Measurements from ENCODE around the gene UXT. TPM values are rescaled to one million over a fixed set of nuclear protein-coding genes. Genes with fewer than 3 reads are reported as not detected.

UXT gene
- total and polyA plus RNA-seq, 3 experiments from 2014 or later: 159 to 286 (median 168) TPM

DNA sequence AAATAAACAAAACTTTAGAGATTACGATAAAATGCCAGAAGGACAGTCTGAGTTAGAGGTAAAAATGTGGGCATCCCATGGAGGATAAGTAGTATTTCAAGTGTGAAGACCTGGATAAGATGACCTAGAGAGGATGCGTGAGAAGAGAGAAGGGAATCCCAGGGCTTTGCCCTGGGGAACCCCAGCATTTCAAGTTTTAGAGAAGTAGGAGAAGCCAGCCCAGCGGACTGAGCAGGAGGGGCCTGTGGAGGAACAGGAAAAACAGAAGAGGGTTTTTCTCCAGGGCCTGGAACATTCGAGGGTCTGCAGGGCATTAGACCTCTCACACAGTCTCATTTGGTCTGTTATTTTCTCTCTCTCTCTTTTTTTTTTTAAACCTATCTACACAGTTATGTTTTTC lies 26.3 kb downstream of the UXT start:
- peak overlapping the region in 1 of 8 donors; percentile 9 for H3K27ac Mint-ChIP-seq
- peaks cover 7 to 19% (median 9%) of the 10 kb centered on the region in 3 donors for H3K4me1 Mint-ChIP-seq
- Histone ChIP-seq H3K4me3 (ENCODE audit: low read length) (no peak overlapping the region), H3K27me3 (ENCODE audit: insufficient read depth, low read length, poor library complexity, severe bottlenecking) (no peaks in the 10 kb centered on the region), H3K9me3 (ENCODE audit: low read length) (no peaks in the 10 kb centered on the region), H3K36me3 (ENCODE audit: insufficient read depth, low read length) (no peaks in the 10 kb centered on the region), H3K27ac (ENCODE audit: low read depth, low read length) (no peak overlapping the region), H3K4me1 (ENCODE audit: insufficient read depth, low read length) (peaks cover 19% of the 10 kb centered on the region)
- peak overlapping the region in 1 of 7 donors; percentile 12 for H3K4me3 Mint-ChIP-seq
- H3K36me3 Mint-ChIP-seq: peaks cover 0 to 17% (median 0%) of the 10 kb centered on the region in 3 donors
- H3K9me3 Mint-ChIP-seq: no peaks in the 10 kb centered on the region
- no peak for DNase-seq
- POLR2A ChIA-PET: no interaction called here
- peaks cover 0 to 3% of the 10 kb centered on the region in 2 donors for H3K27me3 Mint-ChIP-seq
- CTCF ChIA-PET: no interaction called here

DNA sequence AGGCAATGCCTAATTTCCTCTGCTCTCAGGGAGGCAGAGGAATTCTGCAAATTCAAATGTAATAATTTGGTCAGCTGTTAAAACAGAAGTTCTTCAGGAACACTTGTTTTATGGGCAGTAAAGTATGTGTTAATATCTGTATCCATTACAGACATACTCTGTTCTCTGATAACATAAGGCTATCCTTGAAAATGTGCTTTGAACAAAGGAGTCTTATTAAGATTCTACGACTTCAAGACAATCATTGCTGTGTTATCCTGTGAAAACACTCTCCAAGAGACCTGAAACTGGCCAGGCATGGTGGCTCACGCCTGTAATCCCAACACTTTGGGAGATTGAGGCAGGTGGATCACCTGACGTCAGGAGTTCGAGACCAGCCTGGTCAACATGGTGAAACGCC lies 27.3 kb downstream of the UXT start:
- no peak overlapping the region for H3K4me3 Mint-ChIP-seq
- H3K27me3 Mint-ChIP-seq: peaks cover 0 to 3% of the 10 kb centered on the region in 2 donors
- H3K36me3 Mint-ChIP-seq: peaks cover 0 to 8% (median 0%) of the 10 kb centered on the region in 3 donors
- POLR2A ChIA-PET: no interaction called here
- H3K27ac Mint-ChIP-seq: no peak overlapping the region
- Histone ChIP-seq H3K4me3 (ENCODE audit: low read length) (no peak overlapping the region), H3K4me1 (ENCODE audit: insufficient read depth, low read length) (peaks cover 19% of the 10 kb centered on the region), H3K9me3 (ENCODE audit: low read length) (no peaks in the 10 kb centered on the region), H3K27ac (ENCODE audit: low read depth, low read length) (no peak overlapping the region), H3K36me3 (ENCODE audit: insufficient read depth, low read length) (no peaks in the 10 kb centered on the region), H3K27me3 (ENCODE audit: insufficient read depth, low read length, poor library complexity, severe bottlenecking) (no peaks in the 10 kb centered on the region)
- H3K4me1 Mint-ChIP-seq: peaks cover 7 to 19% (median 9%) of the 10 kb centered on the region in 3 donors
- CTCF ChIA-PET: no interaction called here
- no peaks in the 10 kb centered on the region for H3K9me3 Mint-ChIP-seq
- DNase-seq: no peak

- Histone ChIP-seq H3K27me3 (ENCODE audit: insufficient read depth, low read length, poor library complexity, severe bottlenecking) (no peaks in the 10 kb centered on the region), H3K27ac (ENCODE audit: low read depth, low read length) (no peak within 1 kb of the TSS), H3K9me3 (ENCODE audit: low read length) (no peaks in the 10 kb centered on the region), H3K4me1 (ENCODE audit: insufficient read depth, low read length) (peaks cover 11% of the 10 kb centered on the region), H3K36me3 (ENCODE audit: insufficient read depth, low read length) (no peaks in the 10 kb centered on the region), H3K4me3 (ENCODE audit: low read length) (peak within 1 kb of the TSS; percentile 50)
- POLR2A ChIA-PET: no interaction called here
- Mint-ChIP-seq H3K36me3 (peaks cover 0 to 2% (median 0%) of the 10 kb centered on the region in 3 donors), H3K27ac (peak within 1 kb of the TSS in 5 of 8 donors; percentile 43 to 93 (median 76)), H3K4me3 (peak within 1 kb of the TSS; percentile 4 to 79 (median 60)), H3K4me1 (peaks cover 7 to 17% (median 9%) of the 10 kb centered on the region in 3 donors), H3K9me3 (no peaks in the 10 kb centered on the region), H3K27me3 (no peaks in the 10 kb centered on the region)
- peak in 1 of 5 donors; percentile 28 for DNase-seq
- CTCF ChIA-PET: interaction anchor here (1.0 kb wide), 1 partner anchor 17 kb away, joined by 3 read pairs; no protein-coding TSS in a partner anchor
Measured at GRCh38 chrX:47629419-47630200, 29.4 kb downstream of the UXT start, which contains the start of gene CFP. CFP (minus strand) TSS chrX:47629930; CDS start chrX:47629844, 86 bp downstream.

GRCh38 chrX:47628982-47629381 lies 30.0 kb downstream of the UXT start:
- no peak overlapping the region for H3K4me3 ChIP-seq (ENCODE audit: low read length)
- no peaks in the 10 kb centered on the region for H3K27me3 ChIP-seq (ENCODE audit: insufficient read depth, low read length, poor library complexity, severe bottlenecking)
- Mint-ChIP-seq H3K4me1 (peaks cover 9 to 21% (median 10%) of the 10 kb centered on the region in 3 donors), H3K9me3 (no peaks in the 10 kb centered on the region), H3K36me3 (peaks cover 0 to 2% (median 0%) of the 10 kb centered on the region in 3 donors), H3K27me3 (peaks cover 3 to 4% of the 10 kb centered on the region in 2 donors), H3K27ac (peak overlapping the region in 1 of 8 donors; percentile 21), H3K4me3 (peak overlapping the region in 4 of 7 donors; percentile 20 to 70 (median 50))
- H3K9me3 ChIP-seq (ENCODE audit: low read length): no peaks in the 10 kb centered on the region
- H3K36me3 ChIP-seq (ENCODE audit: insufficient read depth, low read length): no peaks in the 10 kb centered on the region
- no peak overlapping the region for H3K27ac ChIP-seq (ENCODE audit: low read depth, low read length)
- ChIA-PET POLR2A (no interaction called here), CTCF (interaction anchor here (0.8 to 1.0 kb wide), 2 partner anchors 18 to 108 kb away, joined by 3 read pairs; no protein-coding TSS in a partner anchor)
- DNase-seq: no peak
- peaks cover 6% of the 10 kb centered on the region for H3K4me1 ChIP-seq (ENCODE audit: insufficient read depth, low read length)

DNA sequence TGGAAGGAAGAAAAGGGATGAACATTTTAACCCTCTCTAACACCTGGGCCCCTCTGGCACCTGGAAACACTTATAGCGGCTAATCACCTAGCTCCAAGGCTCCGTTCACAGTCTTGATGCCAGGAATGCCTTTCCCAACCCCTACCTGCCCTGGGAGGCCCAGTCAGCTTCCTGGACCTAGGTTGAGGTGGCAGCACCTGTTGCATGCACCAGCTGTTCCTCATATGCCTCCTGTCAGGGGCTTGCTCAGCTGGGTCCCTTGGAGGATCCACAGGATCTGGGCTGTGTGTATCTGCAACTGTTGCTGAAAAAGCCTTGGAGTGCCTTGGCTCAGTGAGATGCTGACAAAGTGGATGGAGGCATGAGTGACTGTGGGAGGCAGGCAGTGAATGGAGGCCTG lies 33.6 kb downstream of the UXT start:
- Histone ChIP-seq H3K27ac (ENCODE audit: low read depth, low read length) (no peak overlapping the region), H3K4me1 (ENCODE audit: insufficient read depth, low read length) (peaks cover 7% of the 10 kb centered on the region), H3K27me3 (ENCODE audit: insufficient read depth, low read length, poor library complexity, severe bottlenecking) (no peaks in the 10 kb centered on the region), H3K36me3 (ENCODE audit: insufficient read depth, low read length) (no peaks in the 10 kb centered on the region), H3K4me3 (ENCODE audit: low read length) (no peak overlapping the region), H3K9me3 (ENCODE audit: low read length) (no peaks in the 10 kb centered on the region)
- DNase-seq: no peak
- POLR2A ChIA-PET: interaction anchor here (0.6 kb wide), 1 partner anchor 123 kb away, joined by 8 read pairs; no protein-coding TSS in a partner anchor
- no peak overlapping the region for H3K27ac Mint-ChIP-seq
- H3K4me3 Mint-ChIP-seq: no peak overlapping the region
- H3K4me1 Mint-ChIP-seq: peaks cover 9 to 31% (median 16%) of the 10 kb centered on the region in 3 donors
- H3K36me3 Mint-ChIP-seq: peaks cover 0 to 2% (median 0%) of the 10 kb centered on the region in 3 donors
- no peaks in the 10 kb centered on the region for H3K9me3 Mint-ChIP-seq
- CTCF ChIA-PET: no interaction called here
- peaks cover 17 to 19% of the 10 kb centered on the region in 2 donors for H3K27me3 Mint-ChIP-seq

GRCh38 chrX:47623540-47624027 lies 35.4 kb downstream of the UXT start:
- Mint-ChIP-seq H3K27me3 (peaks cover 17 to 22% of the 10 kb centered on the region in 2 donors), H3K27ac (peak overlapping the region in 1 of 8 donors; percentile 40), H3K4me1 (peaks cover 0 to 22% (median 14%) of the 10 kb centered on the region in 3 donors), H3K36me3 (peaks cover 0 to 2% (median 0%) of the 10 kb centered on the region in 3 donors), H3K9me3 (no peaks in the 10 kb centered on the region), H3K4me3 (peak overlapping the region; percentile 39 to 90 (median 74))
- peak in 3 of 5 donors; percentile 3 to 62 (median 7) for DNase-seq
- Histone ChIP-seq H3K4me3 (ENCODE audit: low read length) (peak overlapping the region; percentile 41), H3K27ac (ENCODE audit: low read depth, low read length) (no peak overlapping the region), H3K9me3 (ENCODE audit: low read length) (no peaks in the 10 kb centered on the region), H3K36me3 (ENCODE audit: insufficient read depth, low read length) (no peaks in the 10 kb centered on the region), H3K27me3 (ENCODE audit: insufficient read depth, low read length, poor library complexity, severe bottlenecking) (no peaks in the 10 kb centered on the region), H3K4me1 (ENCODE audit: insufficient read depth, low read length) (peaks cover 8% of the 10 kb centered on the region)
- POLR2A ChIA-PET: no interaction called here
- CTCF ChIA-PET: no interaction called here

GRCh38 chrX:47621851-47622250 lies 37.1 kb downstream of the UXT start:
- ChIA-PET CTCF (no interaction called here), POLR2A (no interaction called here)
- no peaks in the 10 kb centered on the region for H3K27me3 ChIP-seq (ENCODE audit: insufficient read depth, low read length, poor library complexity, severe bottlenecking)
- Mint-ChIP-seq H3K27ac (peak overlapping the region in 1 of 8 donors; percentile 72), H3K9me3 (no peaks in the 10 kb centered on the region), H3K4me1 (peaks cover 0 to 22% (median 14%) of the 10 kb centered on the region in 3 donors), H3K36me3 (peaks cover 0 to 2% (median 0%) of the 10 kb centered on the region in 3 donors), H3K27me3 (peaks cover 20 to 22% of the 10 kb centered on the region in 2 donors), H3K4me3 (peak overlapping the region in 1 of 7 donors; percentile 24)
- no peaks in the 10 kb centered on the region for H3K9me3 ChIP-seq (ENCODE audit: low read length)
- no peak overlapping the region for H3K27ac ChIP-seq (ENCODE audit: low read depth, low read length)
- H3K36me3 ChIP-seq (ENCODE audit: insufficient read depth, low read length): no peaks in the 10 kb centered on the region
- no peak for DNase-seq
- H3K4me3 ChIP-seq (ENCODE audit: low read length): no peak overlapping the region
- peaks cover 5% of the 10 kb centered on the region for H3K4me1 ChIP-seq (ENCODE audit: insufficient read depth, low read length)

- Histone ChIP-seq H3K9me3 (ENCODE audit: low read length) (no peaks in the 10 kb centered on the region), H3K27ac (ENCODE audit: low read depth, low read length) (no peak overlapping the region), H3K27me3 (ENCODE audit: insufficient read depth, low read length, poor library complexity, severe bottlenecking) (no peaks in the 10 kb centered on the region), H3K4me1 (ENCODE audit: insufficient read depth, low read length) (peaks cover 5% of the 10 kb centered on the region), H3K36me3 (ENCODE audit: insufficient read depth, low read length) (no peaks in the 10 kb centered on the region), H3K4me3 (ENCODE audit: low read length) (no peak overlapping the region)
- H3K4me3 Mint-ChIP-seq: peak overlapping the region in 3 of 7 donors; percentile 49 to 72 (median 56)
- H3K36me3 Mint-ChIP-seq: no peaks in the 10 kb centered on the region
- POLR2A ChIA-PET: no interaction called here
- peak overlapping the region in 3 of 8 donors; percentile 12 to 82 (median 82) for H3K27ac Mint-ChIP-seq
- peaks cover 22 to 25% of the 10 kb centered on the region in 2 donors for H3K27me3 Mint-ChIP-seq
- CTCF ChIA-PET: no interaction called here
- H3K4me1 Mint-ChIP-seq: peaks cover 0 to 22% (median 14%) of the 10 kb centered on the region in 3 donors
- H3K9me3 Mint-ChIP-seq: no peaks in the 10 kb centered on the region
- no peak for DNase-seq
Measured at GRCh38 chrX:47620303-47620685, 38.7 kb downstream of the UXT start.

Data from CD8-positive, alpha-beta memory T cell (primary cell).